ENCODE measurements around the gene FAM9A.

DNA sequence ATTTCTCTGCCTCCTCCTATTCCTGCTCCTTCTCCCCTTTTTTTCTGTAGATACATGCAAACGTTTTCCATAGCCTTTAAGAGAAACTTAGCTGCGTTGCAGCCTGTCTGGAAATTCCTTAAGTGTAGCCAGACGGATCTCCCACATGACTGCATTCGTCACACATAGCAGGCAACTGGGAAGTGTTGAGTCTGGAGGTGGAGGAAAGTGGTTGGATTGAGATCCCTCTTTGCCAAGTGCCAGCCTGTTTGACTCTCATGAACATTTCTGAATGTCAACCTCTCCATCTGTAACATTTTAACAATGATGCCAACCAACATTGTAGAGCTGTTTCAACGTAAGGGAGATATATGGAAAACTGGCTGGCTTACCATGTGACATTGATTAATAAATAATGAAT, 45.1 kb upstream of the FAM9A start:
- TF ChIP-seq EZH2 (IDR thresholded peaks at IDR 0.05; ENCODE audit: borderline replicate concordance, low read length): no peak
- TF ChIP-seq, protein P1, sequence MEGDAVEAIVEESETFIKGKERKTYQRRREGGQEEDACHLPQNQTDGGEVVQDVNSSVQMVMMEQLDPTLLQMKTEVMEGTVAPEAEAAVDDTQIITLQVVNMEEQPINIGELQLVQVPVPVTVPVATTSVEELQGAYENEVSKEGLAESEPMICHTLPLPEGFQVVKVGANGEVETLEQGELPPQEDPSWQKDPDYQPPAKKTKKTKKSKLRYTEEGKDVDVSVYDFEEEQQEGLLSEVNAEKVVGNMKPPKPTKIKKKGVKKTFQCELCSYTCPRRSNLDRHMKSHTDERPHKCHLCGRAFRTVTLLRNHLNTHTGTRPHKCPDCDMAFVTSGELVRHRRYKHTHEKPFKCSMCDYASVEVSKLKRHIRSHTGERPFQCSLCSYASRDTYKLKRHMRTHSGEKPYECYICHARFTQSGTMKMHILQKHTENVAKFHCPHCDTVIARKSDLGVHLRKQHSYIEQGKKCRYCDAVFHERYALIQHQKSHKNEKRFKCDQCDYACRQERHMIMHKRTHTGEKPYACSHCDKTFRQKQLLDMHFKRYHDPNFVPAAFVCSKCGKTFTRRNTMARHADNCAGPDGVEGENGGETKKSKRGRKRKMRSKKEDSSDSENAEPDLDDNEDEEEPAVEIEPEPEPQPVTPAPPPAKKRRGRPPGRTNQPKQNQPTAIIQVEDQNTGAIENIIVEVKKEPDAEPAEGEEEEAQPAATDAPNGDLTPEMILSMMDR (IDR thresholded peaks at IDR 0.05; ENCODE audit: low read length): no peak

All from OCI-LY1 (cell line).